ENCODE data around the gene EIF1AX. TPM values are rescaled to one million over a fixed set of nuclear protein-coding genes. Genes with fewer than 3 reads are reported as not detected.
"Not testable (repeated sequence)": the region's sequence is repeated elsewhere in the genome, so short reads cannot be mapped to it uniquely, and the experiment has no call there.

The EIF1AX gene
- total RNA-seq = 66.5 TPM
- long read RNA-seq, full-length matches to known transcripts = 58 of 61 reads
- long read RNA-seq, partial matches to known transcripts = 0 of 61 reads
- long read RNA-seq, other reads (novel, unspliced or antisense) = 3 of 61 reads

- intact Hi-C loops (cut with micrococcal nuclease) = no loop called here
- ATAC-seq = peak; percentile 100
- DNase-seq = peak; percentile 96
Measured at GRCh38 chrX:20141281-20142220, at the start of gene EIF1AX. Gene EIF1AX, minus strand, starts transcription at chrX:20141838. Its CDS starts 198 bp downstream, at chrX:20141640.

GRCh38 chrX:20189171-20189570, 47.5 kb upstream of the EIF1AX start:
- intact Hi-C loops (cut with micrococcal nuclease) = no loop called here
- DNase-seq = no peak
- ATAC-seq = no peak

GRCh38 chrX:20181598-20182329, 40.1 kb upstream of the EIF1AX start:
- intact Hi-C loops (cut with micrococcal nuclease) = no loop called here
- ATAC-seq (no peak), DNase-seq (no peak)

- DNase-seq (no peak), ATAC-seq (no peak)
- intact Hi-C loops (cut with micrococcal nuclease) = no loop called here
Measured at GRCh38 chrX:20177093-20177492, 35.5 kb upstream of the EIF1AX start.

DNA sequence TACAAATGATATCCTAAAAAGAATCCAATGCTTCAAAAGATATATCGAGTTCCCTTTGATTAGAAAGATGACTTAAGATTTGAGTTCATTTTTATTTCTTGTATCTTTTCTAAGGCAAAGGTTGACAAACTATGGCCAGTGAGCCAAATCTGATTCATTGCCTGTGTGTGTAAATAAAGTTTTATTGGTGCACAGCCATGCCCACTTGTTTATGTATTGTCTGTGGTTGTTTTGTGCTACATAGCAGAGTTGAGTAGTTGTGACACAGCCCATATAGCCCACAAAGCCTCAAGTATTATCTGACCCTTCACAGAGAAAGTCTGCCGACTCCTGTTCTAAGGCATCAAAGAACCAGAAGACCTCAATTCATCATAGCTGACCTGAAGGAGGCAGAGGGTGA, 32.2 kb upstream of the EIF1AX start:
- ATAC-seq = no peak
- intact Hi-C loops (cut with micrococcal nuclease) = no loop called here
- no peak for DNase-seq

DNA sequence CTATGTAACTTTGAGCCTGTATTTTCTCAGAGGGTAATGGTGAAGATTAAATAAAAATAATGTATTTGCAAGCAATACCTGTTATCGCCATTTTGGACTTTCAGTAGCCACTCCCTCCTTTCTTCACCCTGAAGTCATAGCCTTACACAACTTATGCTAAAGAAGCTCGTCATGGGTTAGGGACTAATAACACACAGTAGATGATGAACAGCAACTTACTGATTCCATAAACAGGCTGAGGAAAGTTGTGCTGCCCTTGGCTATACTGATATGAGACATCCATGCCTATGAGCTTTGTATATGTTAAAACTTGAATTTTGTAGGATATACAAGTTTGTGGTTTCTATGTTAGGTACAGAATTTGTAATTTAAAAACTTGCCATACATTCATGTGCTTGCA, 31.7 kb upstream of the EIF1AX start:
- DNase-seq (no peak), ATAC-seq (no peak)
- intact Hi-C loops (cut with micrococcal nuclease) = no loop called here

DNA sequence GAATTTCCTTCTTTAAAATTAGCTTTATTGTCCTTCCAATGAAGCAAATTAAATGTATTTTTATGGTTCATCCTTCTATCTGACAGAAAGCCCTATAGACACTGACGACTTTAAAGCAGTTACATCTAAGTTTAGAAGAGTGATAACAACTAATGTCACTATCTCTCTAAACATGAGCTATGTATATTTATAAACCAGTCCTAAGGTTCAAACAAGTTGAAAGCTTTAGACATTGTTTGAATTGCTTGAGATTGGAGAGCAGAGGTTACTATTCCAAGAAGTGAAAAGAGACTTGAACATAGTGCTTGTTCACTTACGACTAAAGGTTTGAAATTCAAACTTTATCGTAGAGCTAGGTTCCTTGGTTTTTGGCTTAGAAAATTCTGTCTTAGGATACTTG, 30.2 kb upstream of the EIF1AX start:
- intact Hi-C loops (cut with micrococcal nuclease) = no loop called here
- ATAC-seq = peak; percentile 76
- no peak for DNase-seq

GRCh38 chrX:20162516-20162915, 20.9 kb upstream of the EIF1AX start:
- DNase-seq; ATAC-seq; intact Hi-C loops (cut with micrococcal nuclease): not testable (repeated sequence)

GRCh38 chrX:20159797-20160385, 18.3 kb upstream of the EIF1AX start:
- no peak for DNase-seq
- intact Hi-C loops (cut with micrococcal nuclease) = no loop called here
- no peak for ATAC-seq

GRCh38 chrX:20151689-20152088, 10.1 kb upstream of the EIF1AX start:
- intact Hi-C loops (cut with micrococcal nuclease) = no loop called here
- DNase-seq (no peak), ATAC-seq (no peak)

GRCh38 chrX:20149326-20149725, 7.7 kb upstream of the EIF1AX start:
- intact Hi-C loops (cut with micrococcal nuclease) = no loop called here
- DNase-seq (no peak), ATAC-seq (no peak)

GRCh38 chrX:20147561-20147960, 5.9 kb upstream of the EIF1AX start:
- intact Hi-C loops (cut with micrococcal nuclease) = no loop called here
- DNase-seq (no peak), ATAC-seq (no peak)

GRCh38 chrX:20144491-20144890, 2.9 kb upstream of the EIF1AX start:
- intact Hi-C loops (cut with micrococcal nuclease) = no loop called here
- no peak for DNase-seq
- no peak for ATAC-seq

DNA sequence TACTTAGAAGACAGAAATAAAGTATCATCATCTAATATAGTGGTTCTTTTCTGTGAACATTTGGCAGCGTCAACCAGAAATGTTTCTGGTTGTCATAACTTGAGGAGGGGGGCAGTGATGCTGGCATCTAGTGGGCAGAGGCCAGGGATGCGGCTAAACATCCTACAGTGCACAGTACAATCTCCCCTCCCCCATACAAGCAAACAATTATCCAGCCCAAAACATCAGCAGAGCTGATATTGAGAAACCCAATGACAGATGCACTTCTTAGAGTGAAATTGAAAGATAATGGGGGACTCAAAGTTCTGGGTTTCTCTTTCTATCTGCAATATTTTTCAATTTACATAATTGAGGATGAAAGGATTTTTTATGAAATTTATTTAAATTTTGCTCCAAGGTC, 1.9 kb upstream of the EIF1AX start:
- ATAC-seq (no peak), DNase-seq (no peak)
- intact Hi-C loops (cut with micrococcal nuclease) = no loop called here

DNA sequence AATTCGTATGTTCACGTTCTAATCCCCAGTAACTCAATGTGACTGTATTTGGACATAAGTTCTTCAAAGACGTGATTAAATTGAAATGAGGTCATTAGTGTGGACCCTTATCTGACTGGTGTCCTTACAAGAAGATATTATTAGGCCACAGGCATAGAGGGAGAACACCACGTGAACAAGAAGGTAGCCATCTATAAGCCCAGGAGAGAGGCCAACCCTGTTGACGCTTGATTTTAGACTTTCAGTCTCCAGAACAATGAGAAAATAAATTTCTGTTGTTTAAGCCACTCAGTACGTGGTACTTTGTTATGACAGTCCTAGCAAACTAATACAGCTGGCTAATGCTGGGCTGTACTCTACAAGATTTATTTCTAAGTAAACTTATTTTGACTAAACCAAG, 1.5 kb upstream of the EIF1AX start:
- intact Hi-C loops (cut with micrococcal nuclease) = no loop called here
- no peak for ATAC-seq

GRCh38 chrX:20140420-20140819, 1.2 kb downstream of the EIF1AX start:
- intact Hi-C loops (cut with micrococcal nuclease) = no loop called here
- DNase-seq (no peak), ATAC-seq (no peak)

More for the DNA sequence above, 1.5 kb upstream of the EIF1AX start:
- no peak for DNase-seq

GRCh38 chrX:20139966-20140365, 1.7 kb downstream of the EIF1AX start:
- intact Hi-C loops (cut with micrococcal nuclease) = loop anchor here (10.0 kb wide), 1 partner anchor 225 kb away; no protein-coding TSS in a partner anchor
- ATAC-seq (no peak), DNase-seq (no peak)

- DNase-seq (no peak), ATAC-seq (no peak)
- intact Hi-C loops (cut with micrococcal nuclease) = loop anchor here (10.0 kb wide), 1 partner anchor 221 kb away; no protein-coding TSS in a partner anchor
Measured at GRCh38 chrX:20135944-20136343, 5.7 kb downstream of the EIF1AX start.

GRCh38 chrX:20132666-20133065, 9.0 kb downstream of the EIF1AX start:
- DNase-seq (no peak), ATAC-seq (no peak)
- intact Hi-C loops (cut with micrococcal nuclease) = loop anchor here (10.0 kb wide), 1 partner anchor 218 kb away; no protein-coding TSS in a partner anchor
